ENCODE measurements around the gene KRTAP9-8.

GRCh38 chr17:41258406-41258805 lies 20.6 kb downstream of the KRTAP9-8 start:
- no peak for TF ChIP-seq ZKSCAN1 (IDR thresholded peaks at IDR 0.05; ENCODE audit: low read length)
- no peak for TF ChIP-seq POLR2AphosphoS5 (IDR thresholded peaks at IDR 0.05; ENCODE audit: low read depth, low read length)
- no peak for TF ChIP-seq MXD1 (CRISPR knock-in tag; IDR thresholded peaks at IDR 0.05)
- no peak for TF ChIP-seq ZNF652 (CRISPR knock-in tag; IDR thresholded peaks at IDR 0.05; ENCODE audit: borderline replicate concordance, low read depth)
- TF ChIP-seq KIAA2018 (CRISPR knock-in tag; IDR thresholded peaks at IDR 0.05; ENCODE audit: borderline replicate concordance) = no peak
- TF ChIP-seq EP300 (IDR thresholded peaks at IDR 0.05; ENCODE audit: low read depth in 2 of 2, low read length in 2 of 2) = no peak
- no peak for TF ChIP-seq EP300 (CRISPR knock-in tag; IDR thresholded peaks at IDR 0.05; ENCODE audit: borderline replicate concordance)
- TF ChIP-seq CSRNP2 (CRISPR knock-in tag; conservative IDR thresholded peaks at IDR 0.05; ENCODE audit: low read depth) = no peak
- TF ChIP-seq CTCF (CRISPR knock-in tag; IDR thresholded peaks at IDR 0.05) = no peak
- TF ChIP-seq GABPA (IDR thresholded peaks at IDR 0.05; ENCODE audit: low read depth, low read length) = no peak
- no peak for TF ChIP-seq GABPA (CRISPR knock-in tag; IDR thresholded peaks at IDR 0.05; ENCODE audit: low read depth)
- TF ChIP-seq ZNF724P (CRISPR knock-in tag; IDR thresholded peaks at IDR 0.05; ENCODE audit: borderline replicate concordance) = no peak
